Liver (tissue), 9 donors: Measurements from ENCODE around the gene CSN3. TPM values are rescaled to one million over a fixed set of nuclear protein-coding genes. Genes with fewer than 3 reads are reported as not detected.

Experiments
- DNase-seq: peaks from one replicate; pipeline ENCODE4 v3.0.0-alpha.2; 2017; ENCODE audit warnings: low spot score
- H3K27ac ChIP-seq, 2 donors: one replicate each; pipeline ENCODE4 v1.7.0; 2013; ENCODE audit warnings: inconsistent platforms in 2 of 2, low read length in 2 of 2, control low read depth in 1 of 2, low read depth in 1 of 2, mild to moderate bottlenecking in 1 of 2
- H3K27me3 ChIP-seq, 4 donors: one replicate each; pipeline versions ENCODE4 v1.6.1 to v1.7.0; 2013; ENCODE audit warnings: low read length in 3 of 4, inconsistent platforms in 1 of 4, mild to moderate bottlenecking in 1 of 4, moderate library complexity in 1 of 4; ENCODE audit not compliant: control insufficient read depth in 4 of 4, insufficient read depth in 4 of 4
- H3K36me3 ChIP-seq, 4 donors: one replicate each; pipeline versions ENCODE4 v1.6.1 to v1.7.0; 2013; ENCODE audit warnings: low read length in 3 of 4, mild to moderate bottlenecking in 3 of 4, low read depth in 1 of 4, moderate library complexity in 1 of 4; ENCODE audit not compliant: control insufficient read depth in 4 of 4, insufficient read depth in 3 of 4
- H3K4me1 ChIP-seq, 4 donors: one replicate each; pipeline versions ENCODE4 v1.6.1 to v1.7.0; 2013; ENCODE audit warnings: low read length in 3 of 4, mild to moderate bottlenecking in 3 of 4, moderate library complexity in 1 of 4; ENCODE audit not compliant: control insufficient read depth in 4 of 4, insufficient read depth in 4 of 4
- H3K4me3 ChIP-seq, 3 donors: one replicate each; pipeline versions ENCODE4 v1.6.1 to v1.7.0; 2013; ENCODE audit warnings: low read length in 3 of 3, control low read depth in 1 of 3, low read depth in 1 of 3, mild to moderate bottlenecking in 1 of 3
- H3K9ac ChIP-seq, 2 donors: one replicate each; pipeline ENCODE4 v1.7.0; 2013; ENCODE audit warnings: low read length in 2 of 2, mild to moderate bottlenecking in 2 of 2, moderate library complexity in 2 of 2, control low read depth in 1 of 2, low read depth in 1 of 2
- H3K9me3 ChIP-seq, 4 donors: one replicate each; pipeline versions ENCODE4 v1.6.1 to v1.7.0; 2013; ENCODE audit warnings: low read length in 3 of 4; ENCODE audit not compliant: control insufficient read depth in 4 of 4
- ATF3 ChIP-seq: IDR thresholded peaks from 2 replicates; pipeline ENCODE4 v1.6.1; 2016; ENCODE audit warnings: antibody characterized with exemption
- CTCF ChIP-seq: fragments of 150-350 bp; IDR thresholded peaks from 2 replicates; pipeline ENCODE4 v1.5.1; 2017; ENCODE audit warnings: improper control_type of control experiment, low read depth, low read length; ENCODE audit not compliant: missing input control
- EGR1 ChIP-seq, 2 donors: IDR thresholded peaks; 2 replicates each; pipeline ENCODE4 v1.6.1; 2016 to 2018; ENCODE audit warnings: antibody characterized with exemption in 2 of 2, low read depth in 2 of 2
- FOXA1 ChIP-seq: IDR thresholded peaks from 2 replicates; pipeline ENCODE4 v1.6.1; 2016; ENCODE audit warnings: antibody characterized with exemption
- FOXA2 ChIP-seq: IDR thresholded peaks from 2 replicates; pipeline ENCODE4 v1.6.1; 2016; ENCODE audit warnings: antibody characterized with exemption
- GABPA ChIP-seq, 2 donors: IDR thresholded peaks in 1 of 2; conservative IDR thresholded peaks in 1 of 2; 2 replicates each; pipeline ENCODE4 v1.6.1; 2016; ENCODE audit warnings: antibody characterized with exemption in 2 of 2, mild to moderate bottlenecking in 1 of 2, moderate library complexity in 1 of 2
- HNF4A ChIP-seq, 2 donors: conservative IDR thresholded peaks; 2 replicates each; pipeline ENCODE4 v1.6.1; 2016; ENCODE audit warnings: antibody characterized with exemption in 2 of 2, mild to moderate bottlenecking in 2 of 2
- HNF4G ChIP-seq: IDR thresholded peaks from 2 replicates; pipeline ENCODE4 v1.6.1; 2016; ENCODE audit warnings: antibody characterized with exemption
- JUND ChIP-seq, 2 donors: IDR thresholded peaks; 2 replicates each; pipeline ENCODE4 v1.6.1; 2016; ENCODE audit warnings: antibody characterized with exemption in 2 of 2
- MAX ChIP-seq: IDR thresholded peaks from 2 replicates; pipeline ENCODE4 v1.6.1; 2016; ENCODE audit warnings: antibody characterized with exemption
- NR2F2 ChIP-seq: IDR thresholded peaks from 2 replicates; pipeline ENCODE4 v1.6.1; 2016; ENCODE audit warnings: antibody characterized with exemption
- RAD21 ChIP-seq, 2 donors: IDR thresholded peaks; 2 replicates each; pipeline ENCODE4 v1.6.1; 2016; ENCODE audit warnings: antibody characterized with exemption in 2 of 2, mild to moderate bottlenecking in 2 of 2
- REST ChIP-seq: IDR thresholded peaks from 2 replicates; pipeline ENCODE4 v1.6.1; 2016; ENCODE audit warnings: antibody characterized with exemption, mild to moderate bottlenecking
- RXRA ChIP-seq, 2 donors: IDR thresholded peaks; 2 replicates each; pipeline ENCODE4 v1.6.1; 2017 to 2018; ENCODE audit warnings: antibody characterized with exemption in 2 of 2, mild to moderate bottlenecking in 1 of 2
- SP1 ChIP-seq: IDR thresholded peaks from 2 replicates; pipeline ENCODE4 v1.6.1; 2018; ENCODE audit warnings: antibody characterized with exemption, mild to moderate bottlenecking
- TAF1 ChIP-seq: conservative IDR thresholded peaks from 2 replicates; pipeline ENCODE4 v1.6.1; 2016; ENCODE audit warnings: antibody characterized with exemption, mild to moderate bottlenecking
- YY1 ChIP-seq: IDR thresholded peaks from 2 replicates; pipeline ENCODE4 v1.6.1; 2016; ENCODE audit warnings: antibody characterized with exemption, mild to moderate bottlenecking
- ZBTB33 ChIP-seq: IDR thresholded peaks from 2 replicates; pipeline ENCODE4 v1.6.1; 2016; ENCODE audit warnings: antibody characterized with exemption
- WGBS: extraction: QIAGEN DNeasy Blood & Tissue Kit; methylation state at CpG from one replicate; pipeline ENCODE4 v1.1.7; 2013; 5-methylcytosine and 5-hydroxymethylcytosine counted together
- polyA plus RNA-seq, 2 donors: library from polyadenylated mRNA; stranded (reverse) in 1 of 2; unstranded in 1 of 2; fragments of 200-250 nt in 1 of 2; fragments of >200 nt in 1 of 2; fragmentation: Nextera tagmentation in 1 of 2; extraction: Ambion mirVana in 1 of 2; gene quantifications; one replicate each; pipeline versions ENCODE4 v1.2.1 to v1.2.3, GENCODE V29; 2013 to 2015
- total RNA-seq, 2 donors: library from RNA; depleted of rRNA; stranded (reverse); fragments of >200 nt; gene quantifications; one replicate each; pipeline ENCODE4 v1.2.3, GENCODE V29; 2014
- donor health status: healthy.
- donor health status: healthy.
- donor health status: healthy.
- donor health status: healthy.
- donor health status: healthy.

The CSN3 gene
- total and polyA plus RNA-seq, 4 donors = not detected

GRCh38 chr4:70299643-70300042 lies 57.2 kb downstream of the CSN3 start:
- TF ChIP-seq HNF4A (conservative IDR thresholded peaks at IDR 0.05) (no peak), ZBTB33 (no peak), REST (no peak), MAX (no peak), EGR1 (IDR thresholded peaks at IDR 0.05; ENCODE audit: low read depth in 2 of 2) (no peak), CTCF (no peak), SP1 (no peak), HNF4G (no peak), FOXA2 (no peak), ATF3 (no peak), NR2F2 (no peak), RAD21 (IDR thresholded peaks at IDR 0.05) (no peak), JUND (IDR thresholded peaks at IDR 0.05) (no peak), TAF1 (no peak), RXRA (IDR thresholded peaks at IDR 0.05) (no peak)
- no peak for DNase-seq
- WGBS = 91% methylated on average over 2 of the region's 2 CpGs
- Histone ChIP-seq H3K4me1 (no peaks in the 10 kb centered on the region), H3K9ac (no peak overlapping the region), H3K27ac (no peak overlapping the region), H3K4me3 (no peak overlapping the region), H3K36me3 (no peaks in the 10 kb centered on the region), H3K9me3 (peaks cover 0 to 4% (median 0%) of the 10 kb centered on the region in 4 donors), H3K27me3 (peaks cover 0 to 3% (median 0%) of the 10 kb centered on the region in 4 donors)

- Histone ChIP-seq H3K36me3 (no peaks in the 10 kb centered on the region), H3K4me1 (no peaks in the 10 kb centered on the region), H3K27ac (no peak overlapping the region), H3K9me3 (peaks cover 0 to 4% (median 0%) of the 10 kb centered on the region in 4 donors), H3K4me3 (no peak overlapping the region), H3K9ac (no peak overlapping the region), H3K27me3 (peaks cover 0 to 3% (median 0%) of the 10 kb centered on the region in 4 donors)
- no peak for DNase-seq
- TF ChIP-seq ATF3 (no peak), FOXA1 (no peak), EGR1 (IDR thresholded peaks at IDR 0.05; ENCODE audit: low read depth in 2 of 2) (no peak), HNF4G (no peak), YY1 (no peak), RAD21 (IDR thresholded peaks at IDR 0.05) (no peak), ZBTB33 (no peak), JUND (IDR thresholded peaks at IDR 0.05) (no peak), MAX (no peak), NR2F2 (no peak), CTCF (no peak), RXRA (IDR thresholded peaks at IDR 0.05) (no peak), GABPA (IDR thresholded peaks at IDR 0.05 in 1 of 2, conservative IDR thresholded peaks at IDR 0.05 in 1 of 2) (no peak), TAF1 (no peak), FOXA2 (no peak), SP1 (no peak)
- WGBS = 91% methylated on average over 4 of the region's 4 CpGs
These were observed 57.8 kb downstream of the CSN3 start for GRCh38 chr4:70300215-70300614.
